Measurements from ENCODE around the gene PIK3CD. TPM values are rescaled to one million over a fixed set of nuclear protein-coding genes. Genes with fewer than 3 reads are reported as not detected.

Gene PIK3CD
- total and polyA plus RNA-seq, 2 of the 4 experiments (the other 2 are of a cell fraction) = 5.0 to 12.1 TPM

DNA sequence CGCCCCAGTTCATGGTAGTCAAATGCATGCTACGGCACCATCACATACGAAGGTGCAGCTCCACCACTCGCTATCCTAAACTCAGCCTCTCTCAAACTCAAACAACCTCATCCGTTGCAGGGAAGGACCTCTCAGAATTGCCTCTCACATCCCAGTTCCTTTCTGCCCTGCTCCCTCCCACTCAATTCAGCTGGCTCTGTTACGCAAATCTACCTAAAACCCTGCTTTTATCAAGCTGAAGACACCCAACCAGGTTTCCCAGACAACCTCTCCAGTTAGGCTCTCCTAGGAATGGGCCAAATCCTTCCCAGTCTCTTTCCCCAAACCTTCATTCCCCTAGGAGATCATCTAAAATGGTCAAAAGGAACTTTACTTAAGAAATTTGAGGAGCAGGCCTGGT, 109.3 kb downstream of the PIK3CD start:
- Histone ChIP-seq H3K9me1 (ENCODE audit: insufficient read depth, low read length) (peaks cover 20% of the 10 kb centered on the region), H3K9me3 (ENCODE audit: control insufficient read depth, insufficient read depth, low read length) (no peaks in the 10 kb centered on the region), H3K79me1 (ENCODE audit: low read depth in 1 of 2, low read length in 2 of 2) (peaks cover 37 to 66% of the 10 kb centered on the region in 2 experiments), H2BK20ac (ENCODE audit: low read depth, low read length) (no peak overlapping the region), H3K27me3 (ENCODE audit: control insufficient read depth, insufficient read depth, low read length) (no peaks in the 10 kb centered on the region), H3K4me3 (ENCODE audit: insufficient read depth, low read depth, low read length) (no peak overlapping the region), H2BK5ac (ENCODE audit: low read depth, low read length, poor library complexity, severe bottlenecking) (no peak overlapping the region), H3K36me3 (ENCODE audit: control insufficient read depth, insufficient read depth, low read length) (peaks cover 5% of the 10 kb centered on the region; the same call in 1 of the 2 replicates), H2BK120ac (ENCODE audit: low read depth, low read length) (no peak overlapping the region), H2BK15ac (ENCODE audit: low read depth, low read length) (no peak overlapping the region), H2AK9ac (replicated peaks; ENCODE audit: low read depth, low read length, poor library complexity) (no peak overlapping the region), H2AK5ac (ENCODE audit: low read depth, low read length) (no peak overlapping the region), H3K9ac (ENCODE audit: low read depth, low read length) (no peak overlapping the region), H3K56ac (ENCODE audit: extremely low read depth, insufficient read depth, low read length) (no peak overlapping the region), H3K14ac (replicated peaks; ENCODE audit: low read depth, low read length) (no peak overlapping the region), H3K4ac (ENCODE audit: low read depth, low read length) (no peak overlapping the region), H3K27ac (ENCODE audit: insufficient read depth, low read length) (no peak overlapping the region), H3K4me2 (ENCODE audit: low read depth, low read length) (no peak overlapping the region), H4K8ac (ENCODE audit: low read depth in 2 of 2, low read length in 2 of 2) (no peak overlapping the region), H4K91ac (ENCODE audit: insufficient read depth, low read depth, low read length) (no peak overlapping the region), H3K18ac (ENCODE audit: low read depth, low read length) (no peak overlapping the region), H4K20me1 (ENCODE audit: insufficient read depth, low read length) (peaks cover 57% of the 10 kb centered on the region), H4K5ac (ENCODE audit: low read depth, low read length) (no peak overlapping the region), H3K4me1 (ENCODE audit: control insufficient read depth, insufficient read depth, low read length) (peaks cover 4% of the 10 kb centered on the region), H2AFZ (replicated peaks; ENCODE audit: low read length, poor library complexity) (no peak overlapping the region), H3K23ac (ENCODE audit: low read depth, low read length) (no peak overlapping the region)
- POLR2A ChIA-PET (ENCODE audit: unreplicated experiment) = no interaction called here
- in situ Hi-C loops (cut with MboI; ENCODE audit: low sequenced_read_pairs) (no loop called here), dilution Hi-C loops (cut with HindIII; ENCODE audit: low sequenced_read_pairs, unreplicated experiment) (no loop called here), intact Hi-C loops (cut with micrococcal nuclease) (no loop called here)
- no TSS peak for BruUV-seq (replicated peaks)
- DNase-seq (no peak), ATAC-seq (ENCODE audit: low read depth) (no peak)
- TF ChIP-seq, protein P1, sequence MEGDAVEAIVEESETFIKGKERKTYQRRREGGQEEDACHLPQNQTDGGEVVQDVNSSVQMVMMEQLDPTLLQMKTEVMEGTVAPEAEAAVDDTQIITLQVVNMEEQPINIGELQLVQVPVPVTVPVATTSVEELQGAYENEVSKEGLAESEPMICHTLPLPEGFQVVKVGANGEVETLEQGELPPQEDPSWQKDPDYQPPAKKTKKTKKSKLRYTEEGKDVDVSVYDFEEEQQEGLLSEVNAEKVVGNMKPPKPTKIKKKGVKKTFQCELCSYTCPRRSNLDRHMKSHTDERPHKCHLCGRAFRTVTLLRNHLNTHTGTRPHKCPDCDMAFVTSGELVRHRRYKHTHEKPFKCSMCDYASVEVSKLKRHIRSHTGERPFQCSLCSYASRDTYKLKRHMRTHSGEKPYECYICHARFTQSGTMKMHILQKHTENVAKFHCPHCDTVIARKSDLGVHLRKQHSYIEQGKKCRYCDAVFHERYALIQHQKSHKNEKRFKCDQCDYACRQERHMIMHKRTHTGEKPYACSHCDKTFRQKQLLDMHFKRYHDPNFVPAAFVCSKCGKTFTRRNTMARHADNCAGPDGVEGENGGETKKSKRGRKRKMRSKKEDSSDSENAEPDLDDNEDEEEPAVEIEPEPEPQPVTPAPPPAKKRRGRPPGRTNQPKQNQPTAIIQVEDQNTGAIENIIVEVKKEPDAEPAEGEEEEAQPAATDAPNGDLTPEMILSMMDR (conservative IDR thresholded peaks at IDR 0.05; ENCODE audit: low read depth, low read length) = no peak
- no peak for TF ChIP-seq NFE2L2 (IDR thresholded peaks at IDR 0.05; ENCODE audit: low read depth, low read length)
- no peak for TF ChIP-seq SMC3 (IDR thresholded peaks at IDR 0.05; ENCODE audit: low read depth, low read length)
- no peak for TF ChIP-seq CEBPB (IDR thresholded peaks at IDR 0.05; ENCODE audit: low read depth, low read length)
- no peak for TF ChIP-seq BHLHE40 (IDR thresholded peaks at IDR 0.05; ENCODE audit: low read depth, low read length)
- TF ChIP-seq CHD1 (IDR thresholded peaks at IDR 0.05; ENCODE audit: low read depth, low read length) = no peak
- TF ChIP-seq FOS (IDR thresholded peaks at IDR 0.05; ENCODE audit: low read depth, low read length) = no peak
- no peak for TF ChIP-seq MAFK (IDR thresholded peaks at IDR 0.05; ENCODE audit: low read depth, low read length)
- TF ChIP-seq POLR2A (IDR thresholded peaks at IDR 0.05; ENCODE audit: low read depth, low read length) = no peak
- TF ChIP-seq, protein P2, sequence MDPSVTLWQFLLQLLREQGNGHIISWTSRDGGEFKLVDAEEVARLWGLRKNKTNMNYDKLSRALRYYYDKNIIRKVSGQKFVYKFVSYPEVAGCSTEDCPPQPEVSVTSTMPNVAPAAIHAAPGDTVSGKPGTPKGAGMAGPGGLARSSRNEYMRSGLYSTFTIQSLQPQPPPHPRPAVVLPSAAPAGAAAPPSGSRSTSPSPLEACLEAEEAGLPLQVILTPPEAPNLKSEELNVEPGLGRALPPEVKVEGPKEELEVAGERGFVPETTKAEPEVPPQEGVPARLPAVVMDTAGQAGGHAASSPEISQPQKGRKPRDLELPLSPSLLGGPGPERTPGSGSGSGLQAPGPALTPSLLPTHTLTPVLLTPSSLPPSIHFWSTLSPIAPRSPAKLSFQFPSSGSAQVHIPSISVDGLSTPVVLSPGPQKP (IDR thresholded peaks at IDR 0.05; ENCODE audit: borderline replicate concordance, low read depth, low read length) = no peak
- no peak for TF ChIP-seq MAZ (IDR thresholded peaks at IDR 0.05; ENCODE audit: borderline replicate concordance, low read depth, low read length)
- no peak for TF ChIP-seq RFX5 (IDR thresholded peaks at IDR 0.05; ENCODE audit: low read depth, low read length)
- no peak for TF ChIP-seq RAD21 (IDR thresholded peaks at IDR 0.05; ENCODE audit: low read length)
- CTCF ChIA-PET = no interaction called here
- WGBS, 2 experiments (ENCODE audit: extremely low coverage in 2 of 2, insufficient read length in 1 of 2) = 98% methylated on average over 5 of the region's 6 CpGs; no CpG with 5 or more reads in 1 of the 2 experiments

All from IMR-90 (cell line).